MG63 (cell line): Measurements from ENCODE around the gene ZNF780A. TPM values are rescaled to one million over a fixed set of nuclear protein-coding genes. Genes with fewer than 3 reads are reported as not detected.
"Not testable (repeated sequence)": the region's sequence is repeated elsewhere in the genome, so short reads cannot be mapped to it uniquely, and the experiment has no call there.

Source experiments
- DNase-seq: peaks from one replicate; pipeline ENCODE4 v3.0.0-alpha.2; 2020
- H3K27me3 ChIP-seq: fragments of 250-450 bp; sonication (Bioruptor Pico); 2 replicates; pipeline ENCODE4 v1.5.1; 2020; ENCODE audit warnings: mild to moderate bottlenecking, moderate library complexity
- H3K36me3 ChIP-seq: fragments of 250-450 bp; sonication (Bioruptor Pico); 2 replicates; pipeline ENCODE4 v1.5.1; 2020; ENCODE audit warnings: mild to moderate bottlenecking, moderate library complexity
- H3K4me3 ChIP-seq: fragments of 250-450 bp; sonication (Bioruptor Pico); 2 replicates; pipeline ENCODE4 v1.5.1; 2020; ENCODE audit warnings: mild to moderate bottlenecking, moderate library complexity
- H3K9me3 ChIP-seq: fragments of 250-450 bp; sonication (Bioruptor Pico); 2 replicates; pipeline ENCODE4 v1.5.1; 2020; ENCODE audit warnings: mild to moderate bottlenecking, moderate library complexity
- total RNA-seq: library from RNA; depleted of rRNA; stranded (reverse); fragments of >200 nt; shearing (Covaris generic); gene quantifications from 2 replicates; pipeline ENCODE4 v1.2.3, GENCODE V29; 2014; ENCODE audit warnings: low replicate concordance; rRNA removed

Gene ZNF780A
- total RNA-seq, 1 experiment from 2014 or later: 1.5 TPM

DNA sequence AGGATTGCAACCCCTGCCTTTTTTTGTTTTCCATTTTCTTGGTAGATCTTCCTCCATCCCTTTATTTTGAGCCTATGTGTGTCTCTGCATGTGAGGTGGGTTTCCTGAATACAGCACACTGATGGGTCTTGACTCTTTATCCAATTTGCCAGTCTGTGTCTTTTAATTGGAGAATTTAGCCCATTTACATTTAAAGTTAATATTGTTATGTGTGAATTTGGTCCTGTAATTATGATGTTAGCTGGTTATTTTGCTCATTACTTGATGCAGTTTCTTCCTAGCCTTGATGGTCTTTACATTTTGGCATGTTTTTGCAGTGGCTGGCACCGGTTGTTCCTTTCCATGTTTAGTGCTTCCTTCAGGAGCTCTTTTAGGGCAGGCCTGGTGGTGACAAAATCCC is 49.0 kb downstream of the ZNF780A start:
- H3K36me3 ChIP-seq: peaks cover 33% of the 10 kb centered on the region
- not testable (repeated sequence) for DNase-seq

DNA sequence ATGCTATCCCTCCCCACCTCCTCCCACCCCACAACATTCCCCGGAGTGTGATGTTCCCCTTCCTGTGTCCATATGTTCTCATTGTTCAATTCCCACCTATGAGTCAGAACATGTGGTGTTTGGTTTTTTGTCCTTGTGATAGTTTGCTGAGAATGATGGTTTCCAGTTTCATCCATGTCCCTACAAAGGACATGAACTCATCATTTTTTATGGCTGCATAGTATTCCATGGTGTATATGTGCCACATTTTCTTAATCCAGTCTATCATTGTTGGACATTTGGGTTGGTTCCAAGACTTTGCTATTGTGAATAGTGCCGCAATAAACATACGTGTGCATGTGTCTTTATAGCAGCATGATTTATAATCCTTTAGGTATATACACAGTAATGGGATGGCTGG is 52.7 kb downstream of the ZNF780A start:
- not testable (repeated sequence) for DNase-seq, H3K4me3 ChIP-seq, H3K27me3 ChIP-seq
- Histone ChIP-seq H3K36me3 (peaks cover 18% of the 10 kb centered on the region), H3K9me3 (peaks cover 60% of the 10 kb centered on the region)

More for the DNA sequence above, 49.0 kb downstream of the ZNF780A start:
- not testable (repeated sequence) for H3K4me3 ChIP-seq, H3K27me3 ChIP-seq
- peaks cover 49% of the 10 kb centered on the region for H3K9me3 ChIP-seq

DNA sequence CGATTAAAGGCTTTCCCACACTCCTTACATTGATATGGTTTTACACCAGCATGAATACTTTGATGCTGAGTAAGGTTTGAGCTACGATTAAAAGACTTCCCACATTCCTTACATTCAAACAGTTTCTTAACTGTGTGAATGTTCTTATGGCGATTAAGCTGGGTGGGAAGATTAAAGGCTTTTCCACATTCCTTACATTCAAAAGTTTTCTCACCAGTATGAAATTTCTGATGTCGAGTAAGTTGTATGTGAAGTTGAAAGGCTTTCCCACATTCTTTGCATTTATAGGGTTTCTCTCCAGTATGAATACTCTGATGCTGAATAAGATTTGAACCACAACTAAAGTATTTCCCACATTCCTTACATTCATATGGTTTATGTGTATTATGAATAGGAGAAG is 54.7 kb downstream of the ZNF780A start:
- H3K4me3 ChIP-seq: no peak overlapping the region
- no peak for DNase-seq
- peaks cover 18% of the 10 kb centered on the region for H3K36me3 ChIP-seq
- peaks cover 69% of the 10 kb centered on the region for H3K9me3 ChIP-seq
- H3K27me3 ChIP-seq: no peaks in the 10 kb centered on the region

DNA sequence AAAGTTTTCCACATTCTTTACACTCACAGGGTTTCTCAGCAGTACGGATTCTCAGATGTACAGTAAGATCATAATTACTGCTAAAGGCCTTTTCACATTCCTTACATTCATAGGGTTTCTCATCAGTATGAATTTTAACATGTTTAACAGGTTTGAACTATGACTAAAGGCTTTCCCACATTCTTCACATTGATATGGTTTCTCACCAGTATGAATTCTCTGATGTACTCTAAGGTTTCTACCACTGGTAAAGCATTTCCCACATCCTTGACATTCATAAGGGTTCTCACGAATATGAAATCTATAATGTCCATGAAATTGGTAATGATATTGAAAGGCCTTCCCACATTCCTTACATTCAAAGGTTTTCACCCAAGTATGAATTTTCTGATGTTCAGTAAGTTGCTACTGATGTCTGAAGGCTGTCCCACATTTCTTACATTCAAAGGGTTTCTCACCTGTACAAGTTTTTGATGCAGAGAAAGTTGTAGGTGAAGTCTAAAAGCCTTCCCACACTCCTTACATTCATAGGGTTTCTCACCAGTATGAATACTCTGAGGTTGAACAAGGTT is 56.7 kb downstream of the ZNF780A start:
- Histone ChIP-seq H3K27me3 (no peaks in the 10 kb centered on the region), H3K36me3 (peaks cover 18% of the 10 kb centered on the region), H3K4me3 (no peak overlapping the region), H3K9me3 (peaks cover 74% of the 10 kb centered on the region)
- DNase-seq: no peak

DNA sequence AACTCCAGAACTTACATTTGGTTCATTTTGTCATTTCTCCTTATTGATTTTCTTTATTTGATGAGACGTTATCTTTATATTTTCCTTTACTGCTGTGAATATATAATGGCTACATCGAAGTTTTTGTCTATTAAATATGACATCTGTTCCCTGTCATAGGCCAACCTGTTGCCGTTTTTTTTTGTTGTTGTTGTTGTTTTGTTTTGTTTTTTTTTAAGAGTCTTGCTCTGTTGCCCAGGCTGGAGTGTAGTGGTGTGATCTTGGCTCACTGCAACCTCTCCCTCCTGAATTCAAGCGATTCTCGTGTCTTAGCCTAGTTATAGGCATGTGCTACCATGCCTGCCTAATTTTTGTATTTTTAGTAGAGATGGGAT is 64.2 kb downstream of the ZNF780A start:
- Histone ChIP-seq H3K4me3 (no peak overlapping the region), H3K36me3 (no peaks in the 10 kb centered on the region), H3K9me3 (peaks cover 61% of the 10 kb centered on the region), H3K27me3 (no peaks in the 10 kb centered on the region)
- DNase-seq: no peak

DNA sequence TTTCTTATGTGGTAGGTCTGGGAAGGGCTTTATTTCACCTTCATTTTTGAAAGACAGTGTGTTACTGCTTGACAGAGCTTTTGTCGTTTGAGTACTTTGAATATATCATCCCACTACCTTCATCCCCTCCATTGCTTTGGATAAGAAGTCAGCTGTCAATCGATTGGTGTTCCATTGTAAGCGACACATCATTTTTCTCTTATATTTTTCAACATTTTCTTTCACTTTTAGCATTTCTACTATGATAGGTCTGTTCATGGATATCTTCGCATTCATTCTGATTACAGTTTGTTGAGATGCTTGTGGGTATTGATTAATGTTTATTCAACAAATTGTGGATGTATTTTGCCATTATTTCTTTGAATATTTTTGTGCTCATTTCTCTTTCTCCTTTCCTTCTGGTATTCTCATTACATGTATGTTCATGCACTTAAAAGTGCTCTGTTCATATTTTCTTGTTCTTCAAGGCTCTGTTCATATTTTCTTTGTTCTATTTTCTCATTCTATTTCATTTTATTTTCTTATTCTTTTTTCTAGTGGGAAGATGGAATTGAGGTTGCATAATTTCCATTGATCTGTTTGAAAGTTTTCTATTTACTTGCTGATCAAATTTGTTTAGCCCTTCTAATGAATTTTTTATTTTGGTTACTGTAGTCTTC is 64.7 kb downstream of the ZNF780A start:
- peaks cover 61% of the 10 kb centered on the region for H3K9me3 ChIP-seq
- no peak for DNase-seq
- H3K4me3 ChIP-seq: no peak overlapping the region
- H3K36me3 ChIP-seq: no peaks in the 10 kb centered on the region
- no peaks in the 10 kb centered on the region for H3K27me3 ChIP-seq

DNA sequence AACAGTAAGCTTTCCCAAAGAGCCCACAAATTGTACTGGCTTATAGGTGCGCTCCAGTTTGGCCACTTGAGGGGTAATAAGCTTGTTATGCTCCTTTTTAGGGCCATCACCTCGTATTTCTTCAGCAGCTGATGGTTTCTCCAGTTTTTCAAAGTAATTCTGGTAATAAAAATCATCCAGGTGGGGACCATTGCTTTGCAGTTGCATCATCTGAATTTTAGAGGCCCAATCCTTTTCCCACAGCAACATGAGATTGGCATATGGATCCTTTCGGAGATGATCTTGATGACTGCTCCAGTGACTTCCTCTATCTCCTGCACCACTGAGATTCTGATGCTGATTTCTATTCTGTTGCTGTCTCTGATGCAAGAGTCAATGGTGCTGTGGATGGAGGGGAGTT is 66.8 kb downstream of the ZNF780A start:
- Histone ChIP-seq H3K4me3 (no peak overlapping the region), H3K27me3 (no peaks in the 10 kb centered on the region), H3K9me3 (peaks cover 50% of the 10 kb centered on the region), H3K36me3 (no peaks in the 10 kb centered on the region)
- no peak for DNase-seq

Other genes with a start within 250 kb of the ZNF780A start
- 496 and 588 TPM in 2 replicates for gene FBL, start 244.6 kb downstream of the ZNF780A start, total RNA-seq
- gene FCGBP, start 156.3 kb downstream of the ZNF780A start, total RNA-seq: 1.4 TPM in 1 of 2 replicates, not detected in the other
- gene PSMC4, start 119.8 kb downstream of the ZNF780A start, total RNA-seq: 312 and 327 TPM in 2 replicates
- 2.2 and 5.7 TPM in 2 replicates for gene ZNF546, start 93.9 kb downstream of the ZNF780A start, total RNA-seq
- 1.3 and 3.6 TPM in 2 replicates for gene ZNF780B, start 34.7 kb downstream of the ZNF780A start, total RNA-seq
- 4.2 and 13.8 TPM in 2 replicates for gene MAP3K10, start 100.5 kb upstream of the ZNF780A start, total RNA-seq
- not detected in 2 replicates for gene TTC9B, start 127.4 kb upstream of the ZNF780A start, total RNA-seq
- not detected in 2 replicates for gene CCNP, start 135.7 kb upstream of the ZNF780A start, total RNA-seq
- gene AKT2, start 194.4 kb upstream of the ZNF780A start, total RNA-seq: 104 and 131 TPM in 2 replicates